ENCODE results near the gene NIPSNAP3A. TPM values are rescaled to one million over a fixed set of nuclear protein-coding genes. Genes with fewer than 3 reads are reported as not detected.

NIPSNAP3A gene
- polyA plus RNA-seq, 3 donors: 26.9 to 103 (median 97.8) TPM

GRCh38 chr9:104784098-104784497, 36.6 kb downstream of the NIPSNAP3A start:
- H2AFZ ChIP-seq (ENCODE audit: insufficient read depth, low read depth, low read length, poor library complexity, severe bottlenecking): peak overlapping the region; percentile 32
- peaks cover 42 to 63% of the 10 kb centered on the region in 2 donors for H3K36me3 Mint-ChIP-seq
- H3K27ac ChIP-seq (ENCODE audit: low read depth in 1 of 2, low read length in 2 of 2): peak overlapping the region in 1 of 2 donors; percentile 42
- no CpG with 5 or more reads among the region's 2 CpGs for WGBS (ENCODE audit: insufficient coverage)
- H3K36me3 ChIP-seq (replicated peaks in 1 of 2; ENCODE audit: control insufficient read depth in 1 of 2, insufficient read depth in 2 of 2, low read length in 2 of 2): peaks cover 52 to 55% of the 10 kb centered on the region in 2 donors
- peak in 2 of 3 donors; percentile 18 to 32 for DNase-seq
- peak overlapping the region in 1 of 2 donors; percentile 46 for H3K4me3 Mint-ChIP-seq
- no peaks in the 10 kb centered on the region for H4K20me1 ChIP-seq (ENCODE audit: insufficient read depth, low read length)
- peaks cover 0 to 3% (median 0%) of the 10 kb centered on the region in 7 donors for H3K9me3 Mint-ChIP-seq
- H3K79me2 ChIP-seq (ENCODE audit: insufficient read depth, low read length): no peaks in the 10 kb centered on the region
- no peak for TF ChIP-seq CTCF (IDR thresholded peaks at IDR 0.05)
- no peak overlapping the region for H3K9ac ChIP-seq (ENCODE audit: insufficient read depth, low read length, poor library complexity, severe bottlenecking)
- H3K4me2 ChIP-seq (replicated peaks; ENCODE audit: extremely low read depth, low read length, poor library complexity, severe bottlenecking): peak overlapping the region; percentile 34
- intact Hi-C loops (cut with micrococcal nuclease): loop anchor here (5.0 to 10.0 kb wide), 4 partner anchors 143 to 381 kb away; partner anchors contain the start of gene ABCA1 (in 1 of the 2)
- peaks cover 22% of the 10 kb centered on the region for H3K4me1 Mint-ChIP-seq
- no peak overlapping the region for H3K4me3 ChIP-seq (replicated peaks in 1 of 3; ENCODE audit: low read depth in 2 of 3, low read length in 3 of 3)
- H3K4me1 ChIP-seq (ENCODE audit: control insufficient read depth in 1 of 2, insufficient read depth in 2 of 2, low read length in 2 of 2): peaks cover 22 to 30% of the 10 kb centered on the region in 2 donors
- no peaks in the 10 kb centered on the region for H3K9me3 ChIP-seq (replicated peaks in 1 of 2; ENCODE audit: control insufficient read depth in 1 of 2, insufficient read depth in 1 of 2, low read length in 2 of 2)
- H3K27me3 Mint-ChIP-seq (ENCODE audit: low read depth in 3 of 3): no peaks in the 10 kb centered on the region
- no peaks in the 10 kb centered on the region for H3K27me3 ChIP-seq (ENCODE audit: control insufficient read depth in 2 of 2, insufficient read depth in 2 of 2, low read length in 2 of 2)
- peak overlapping the region in 5 of 7 donors; percentile 18 to 56 (median 39) for H3K27ac Mint-ChIP-seq

GRCh38 chr9:104786293-104786692, 38.8 kb downstream of the NIPSNAP3A start:
- no peak for TF ChIP-seq CTCF (IDR thresholded peaks at IDR 0.05)
- peaks cover 9% of the 10 kb centered on the region for H3K4me1 Mint-ChIP-seq
- peaks cover 0 to 3% (median 0%) of the 10 kb centered on the region in 7 donors for H3K9me3 Mint-ChIP-seq
- H3K79me2 ChIP-seq (ENCODE audit: insufficient read depth, low read length): no peaks in the 10 kb centered on the region
- peaks cover 8 to 12% of the 10 kb centered on the region in 2 donors for H3K4me1 ChIP-seq (ENCODE audit: control insufficient read depth in 1 of 2, insufficient read depth in 2 of 2, low read length in 2 of 2)
- H3K27me3 ChIP-seq (ENCODE audit: control insufficient read depth in 2 of 2, insufficient read depth in 2 of 2, low read length in 2 of 2): no peaks in the 10 kb centered on the region
- no peaks in the 10 kb centered on the region for H3K27me3 Mint-ChIP-seq (ENCODE audit: low read depth in 3 of 3)
- intact Hi-C loops (cut with micrococcal nuclease): loop anchor here (10.0 kb wide), 3 partner anchors 269 to 379 kb away; no protein-coding TSS in a partner anchor
- H3K27ac ChIP-seq (ENCODE audit: low read depth in 1 of 2, low read length in 2 of 2): no peak overlapping the region
- no peak overlapping the region for H3K27ac Mint-ChIP-seq
- H3K9ac ChIP-seq (ENCODE audit: insufficient read depth, low read length, poor library complexity, severe bottlenecking): no peak overlapping the region
- H3K4me2 ChIP-seq (replicated peaks; ENCODE audit: extremely low read depth, low read length, poor library complexity, severe bottlenecking): no peak overlapping the region
- H4K20me1 ChIP-seq (ENCODE audit: insufficient read depth, low read length): no peaks in the 10 kb centered on the region
- H3K9me3 ChIP-seq (replicated peaks in 1 of 2; ENCODE audit: control insufficient read depth in 1 of 2, insufficient read depth in 1 of 2, low read length in 2 of 2): no peaks in the 10 kb centered on the region
- no peak overlapping the region for H2AFZ ChIP-seq (ENCODE audit: insufficient read depth, low read depth, low read length, poor library complexity, severe bottlenecking)
- DNase-seq: no peak
- WGBS (ENCODE audit: insufficient coverage): no CpG with 5 or more reads among the region's 1 CpG
- H3K36me3 Mint-ChIP-seq: peaks cover 49 to 81% of the 10 kb centered on the region in 2 donors
- no peak overlapping the region for H3K4me3 ChIP-seq (replicated peaks in 1 of 3; ENCODE audit: low read depth in 2 of 3, low read length in 3 of 3)
- no peak overlapping the region for H3K4me3 Mint-ChIP-seq
- peaks cover 73 to 75% of the 10 kb centered on the region in 2 donors for H3K36me3 ChIP-seq (replicated peaks in 1 of 2; ENCODE audit: control insufficient read depth in 1 of 2, insufficient read depth in 2 of 2, low read length in 2 of 2)

Data from CD14-positive monocyte (primary cell).